ENCODE results near the gene FAM222A.

FAM222A gene

DNA sequence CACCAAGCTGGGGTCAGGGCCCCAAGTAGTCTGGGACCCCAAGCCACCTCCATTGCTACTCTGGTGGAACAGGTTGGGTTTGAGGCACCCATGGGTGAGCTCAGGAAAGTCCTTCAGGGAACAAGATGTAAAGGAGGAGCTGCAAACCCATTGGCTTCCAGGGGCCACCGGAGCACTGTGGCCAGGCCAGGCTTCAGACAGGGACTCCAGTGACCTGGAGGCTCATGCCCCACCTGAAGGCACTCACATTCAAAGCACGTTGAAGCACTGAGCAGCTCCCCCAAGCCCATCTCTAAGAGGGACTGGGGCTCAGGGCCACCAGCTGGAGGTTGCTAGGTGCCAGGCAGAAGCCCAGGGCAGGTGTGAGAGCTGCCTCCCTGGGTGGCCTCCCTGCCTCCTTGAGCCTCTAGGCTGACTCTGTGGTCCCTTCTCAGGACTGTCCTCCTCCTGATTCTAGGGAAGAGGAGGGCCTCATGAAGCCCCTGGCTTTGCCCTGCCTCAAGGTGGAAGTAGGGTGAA is 49.1 kb downstream of the FAM222A start:
- DNase-seq = no peak

DNA sequence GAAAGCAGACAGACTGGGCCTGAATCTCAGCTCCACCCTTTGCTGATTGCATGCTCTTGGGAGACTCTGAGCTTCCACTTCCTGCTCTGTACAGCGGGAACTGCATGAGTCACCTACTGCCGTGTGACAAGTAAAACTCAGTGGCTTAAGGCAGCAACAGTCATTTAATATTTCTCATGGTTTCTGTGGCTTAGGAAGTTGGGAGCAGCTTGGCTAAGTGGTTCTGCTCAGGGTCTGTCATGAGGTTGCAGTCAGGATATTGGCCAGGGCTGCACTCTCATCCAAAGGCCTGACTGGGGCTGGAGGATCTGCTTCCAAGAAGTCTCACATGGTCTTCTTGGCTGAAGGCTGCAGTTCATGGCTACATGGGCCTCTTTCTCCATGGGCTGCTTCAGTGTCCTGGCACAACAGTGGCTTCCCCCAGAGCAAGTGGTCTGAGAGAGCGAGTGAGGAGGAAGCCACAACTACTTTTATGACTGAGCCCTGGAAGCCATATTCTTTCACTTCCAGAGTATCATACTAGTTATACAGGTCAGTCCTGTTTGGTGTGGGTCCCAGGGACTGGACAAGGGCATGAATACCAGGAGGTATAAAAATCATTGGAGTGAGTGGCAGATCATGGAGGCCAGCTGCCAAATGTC is 49.7 kb downstream of the FAM222A start:
- DNase-seq = no peak

GRCh38 chr12:109764123-109764522 is 50.5 kb downstream of the FAM222A start:
- DNase-seq = no peak

GRCh38 chr12:109764776-109765445 is 51.3 kb downstream of the FAM222A start:
- no peak for DNase-seq

DNA sequence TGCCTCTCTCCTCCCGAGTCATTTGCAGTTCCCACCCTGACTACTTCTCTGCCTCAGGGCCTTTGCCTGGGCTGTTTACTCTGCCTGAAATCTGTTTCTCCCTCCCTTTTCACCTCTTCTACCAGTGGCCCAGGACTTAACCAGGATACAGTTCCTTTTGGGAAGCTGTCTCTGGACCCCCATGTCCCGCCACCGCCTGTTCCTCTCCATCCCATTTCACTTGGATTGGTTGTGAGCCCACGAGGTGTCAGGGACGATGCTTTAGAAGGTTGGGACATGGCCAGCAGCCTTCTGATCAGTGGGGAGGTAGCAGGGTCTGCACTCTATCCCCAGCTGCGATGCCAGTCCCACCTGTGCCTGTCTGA is 51.8 kb downstream of the FAM222A start:
- no peak for DNase-seq

- no peak for DNase-seq
Measured at GRCh38 chr12:109766251-109766778, 52.7 kb downstream of the FAM222A start.

DNA sequence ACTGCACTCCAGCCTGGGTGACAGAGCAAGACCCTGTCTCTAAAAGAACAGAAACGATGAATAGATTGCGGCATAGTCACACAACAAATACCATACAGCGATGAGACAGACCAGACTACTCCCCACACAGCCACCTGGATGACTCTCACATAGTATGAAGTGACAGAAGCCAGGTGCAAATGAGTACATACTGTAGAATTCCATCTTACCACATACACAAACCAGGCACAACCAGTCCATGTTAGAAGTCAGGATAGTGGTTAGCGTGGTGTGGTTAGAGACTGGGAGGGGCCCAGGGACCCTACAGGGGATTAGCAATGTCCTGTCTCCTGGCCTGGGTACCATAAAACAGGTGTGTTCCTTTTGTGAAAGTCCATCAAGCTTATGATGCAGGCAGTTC is 53.8 kb downstream of the FAM222A start:
- DNase-seq = no peak

DNA sequence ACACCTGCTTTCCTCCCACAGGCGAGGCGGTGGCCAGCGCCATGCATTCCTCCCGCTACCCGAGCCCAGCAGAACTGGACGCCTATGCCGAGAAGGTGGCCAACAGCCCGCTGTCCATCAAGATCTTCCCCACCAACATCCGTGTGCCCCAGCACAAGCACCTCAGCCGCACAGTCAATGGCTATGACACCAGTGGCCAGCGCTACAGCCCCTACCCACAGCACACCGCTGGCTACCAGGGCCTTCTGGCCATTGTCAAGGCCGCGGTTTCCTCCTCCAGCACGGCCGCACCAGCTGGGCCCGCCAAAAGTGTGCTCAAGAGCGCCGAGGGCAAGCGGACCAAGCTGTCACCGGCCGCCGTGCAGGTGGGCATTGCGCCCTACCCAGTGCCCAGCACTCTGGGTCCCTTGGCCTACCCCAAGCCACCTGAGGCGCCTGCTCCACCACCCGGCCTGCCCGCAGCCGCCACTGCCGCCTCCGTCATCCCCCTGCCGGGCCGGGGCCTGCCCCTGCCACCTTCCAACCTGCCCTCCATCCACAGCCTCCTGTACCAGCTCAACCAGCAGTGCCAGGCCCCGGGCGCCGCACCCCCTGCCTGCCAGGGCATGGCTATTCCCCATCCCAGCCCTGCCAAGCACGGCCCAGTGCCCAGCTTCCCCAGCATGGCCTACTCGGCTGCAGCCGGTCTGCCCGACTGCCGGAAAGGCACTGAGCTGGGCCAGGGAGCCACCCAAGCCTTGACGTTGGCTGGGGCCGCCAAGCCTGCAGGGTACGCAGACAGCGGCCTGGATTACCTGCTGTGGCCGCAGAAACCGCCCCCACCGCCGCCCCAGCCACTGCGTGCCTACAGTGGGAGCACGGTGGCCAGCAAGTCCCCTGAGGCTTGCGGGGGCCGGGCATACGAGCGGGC is 54.6 kb downstream of the FAM222A start:
- DNase-seq = no peak

GRCh38 chr12:109768901-109769670 is 55.5 kb downstream of the FAM222A start:
- DNase-seq = no peak

DNA sequence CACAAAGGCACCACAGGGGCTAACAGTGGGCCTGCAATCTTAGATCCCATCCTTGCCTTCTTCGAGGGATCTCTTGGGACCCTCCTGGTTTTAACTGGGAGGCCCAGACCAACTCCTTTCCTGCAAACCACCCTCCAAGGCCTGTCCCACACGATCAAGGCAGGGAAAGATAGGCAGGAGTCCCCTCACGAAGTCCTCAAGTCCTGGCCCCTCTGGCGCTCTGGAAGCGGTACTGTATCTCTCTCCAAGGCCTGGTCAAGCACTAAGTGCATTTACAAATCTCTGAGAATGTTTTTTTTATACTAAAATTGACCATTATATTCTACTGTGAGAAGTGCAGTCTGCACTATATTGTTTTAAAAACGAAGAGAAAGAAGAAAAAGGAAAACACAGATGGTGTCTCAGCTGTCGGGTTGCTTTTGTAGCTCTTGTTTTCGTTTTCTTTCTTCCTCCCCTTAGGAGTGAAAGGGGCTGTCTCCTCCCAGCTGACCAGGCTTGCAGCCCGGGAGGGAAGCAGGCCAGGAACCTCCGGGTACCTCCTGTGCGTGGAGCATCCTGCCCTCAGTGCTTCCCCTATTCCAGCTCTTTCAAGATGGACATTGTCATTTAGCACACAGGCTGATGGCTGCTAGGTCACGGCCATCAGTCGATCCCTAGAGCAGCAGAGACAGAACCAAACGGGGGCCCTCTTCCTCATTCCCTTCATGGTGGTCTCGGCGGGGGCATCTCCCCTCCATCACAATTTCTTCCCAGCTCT is 56.7 kb downstream of the FAM222A start:
- DNase-seq = no peak

GRCh38 chr12:109770861-109771670 is 57.4 kb downstream of the FAM222A start:
- DNase-seq = no peak

GRCh38 chr12:109771746-109772621 is 58.4 kb downstream of the FAM222A start:
- DNase-seq = no peak

DNA sequence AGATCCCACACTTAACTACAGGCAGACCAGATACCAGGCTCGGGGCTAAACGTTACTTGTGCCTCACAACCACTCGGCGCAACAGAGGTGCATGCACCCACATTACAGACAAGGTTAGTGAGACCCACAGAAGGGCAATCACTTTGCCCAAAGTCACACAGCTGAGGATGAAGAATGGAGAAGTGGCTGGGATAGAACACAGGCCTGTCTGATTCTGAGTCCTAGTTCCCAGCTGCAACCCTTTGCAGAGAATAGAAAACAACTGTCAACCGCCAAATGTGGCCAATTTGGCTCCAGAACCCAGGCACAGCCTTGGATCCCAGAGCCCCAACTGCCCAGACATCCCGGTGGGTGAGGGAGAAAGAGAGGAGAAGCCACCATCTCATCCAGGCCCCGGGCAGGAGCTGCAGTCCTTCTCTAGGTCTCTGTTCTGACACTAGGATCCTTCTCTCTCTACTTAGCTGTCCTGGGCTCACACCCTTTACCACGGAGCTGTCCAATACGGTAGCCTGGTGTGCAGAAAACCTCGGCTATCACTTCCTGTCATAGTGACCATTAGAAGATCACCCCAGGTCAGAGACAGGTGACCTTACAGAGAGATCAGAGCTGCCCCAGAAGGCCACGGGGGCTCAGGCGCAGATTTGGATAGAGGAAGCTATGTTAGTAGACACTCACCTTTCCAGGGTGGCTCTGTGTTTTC is 59.1 kb downstream of the FAM222A start:
- DNase-seq = no peak

- DNase-seq = no peak
Measured at GRCh38 chr12:109773384-109774011, 59.9 kb downstream of the FAM222A start.

GRCh38 chr12:109775172-109775881 is 61.7 kb downstream of the FAM222A start:
- no peak for DNase-seq

DNA sequence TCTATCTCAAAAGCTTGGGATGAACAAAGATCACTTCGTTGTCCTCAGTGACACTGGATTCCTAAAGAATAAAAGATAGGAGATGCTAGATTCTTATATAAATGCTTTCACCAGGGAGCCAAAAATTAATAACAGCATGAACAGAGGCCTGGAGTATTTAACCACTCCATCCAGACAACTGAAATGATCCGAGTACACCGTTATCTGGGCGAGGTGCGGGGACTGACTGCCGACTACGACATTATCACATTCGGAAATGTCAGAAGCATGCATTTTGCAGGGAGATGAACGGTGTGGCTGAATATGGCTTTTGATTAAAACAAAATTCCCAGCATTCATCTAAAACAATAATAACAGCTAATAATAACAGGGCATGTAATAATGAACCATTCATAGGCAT is 63.0 kb downstream of the FAM222A start:
- DNase-seq = no peak

DNA sequence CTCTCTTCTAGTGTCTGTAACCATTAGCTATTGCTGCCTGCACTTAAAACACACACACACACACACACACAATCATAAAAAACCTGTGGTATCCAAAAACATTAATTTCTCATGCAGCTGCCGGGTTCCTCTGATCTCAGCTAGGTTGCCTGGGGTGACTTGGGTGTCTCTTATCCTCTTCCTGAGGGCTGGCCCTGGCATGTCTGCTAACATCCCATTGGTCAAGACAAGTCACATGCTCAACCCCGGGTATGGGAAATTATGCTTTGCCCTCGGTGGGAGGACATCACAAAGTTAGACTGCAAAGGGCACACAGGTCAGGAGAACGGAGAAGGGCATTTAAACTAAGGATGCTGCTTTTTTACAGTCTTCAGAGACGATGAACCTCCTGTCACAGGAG is 63.9 kb downstream of the FAM222A start:
- DNase-seq = no peak

- DNase-seq = no peak
Measured at GRCh38 chr12:109778684-109779083, 65.1 kb downstream of the FAM222A start.

Measured in amniotic stem cell (primary cell).